Measurements from ENCODE around the gene U2AF1L4. TPM values are rescaled to one million over a fixed set of nuclear protein-coding genes. Genes with fewer than 3 reads are reported as not detected.

U2AF1L4 gene
- total and polyA plus RNA-seq, 2 of the 4 experiments (the other 2 are of a cell fraction): 6.1 to 15.0 TPM

DNA sequence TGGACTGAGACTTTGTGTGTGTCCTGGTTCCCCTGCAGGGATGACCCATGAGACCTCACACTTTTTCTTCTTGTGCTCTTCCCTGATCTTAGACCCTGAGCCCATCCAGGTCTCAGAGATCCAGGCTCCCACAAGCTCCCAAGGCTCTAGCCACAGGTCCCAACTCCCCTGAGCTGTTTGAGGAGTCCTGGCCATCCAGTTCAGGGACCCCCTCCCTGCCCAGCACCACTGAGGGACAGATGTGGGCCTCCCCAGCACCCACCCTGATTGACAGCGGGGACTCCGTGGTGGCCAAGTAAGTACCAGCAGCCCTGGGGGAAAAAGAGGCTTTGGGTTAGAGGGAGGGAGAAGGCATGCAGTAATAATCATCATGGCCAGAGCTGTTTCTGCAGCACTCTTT, 14.5 kb upstream of the U2AF1L4 start:
- no peak overlapping the region for H2AK5ac ChIP-seq (ENCODE audit: low read depth, low read length)
- DNase-seq (no peak), ATAC-seq (ENCODE audit: low read depth) (no peak)
- no peaks in the 10 kb centered on the region for H3K27me3 ChIP-seq (ENCODE audit: control insufficient read depth, insufficient read depth, low read length)
- no peak overlapping the region for H2AFZ ChIP-seq (replicated peaks; ENCODE audit: low read length, poor library complexity)
- no peak overlapping the region for H2BK20ac ChIP-seq (ENCODE audit: low read depth, low read length)
- H3K56ac ChIP-seq (ENCODE audit: extremely low read depth, insufficient read depth, low read length): no peak overlapping the region
- no peak for TF ChIP-seq FOS (IDR thresholded peaks at IDR 0.05; ENCODE audit: low read depth, low read length)
- TF ChIP-seq CHD1 (IDR thresholded peaks at IDR 0.05; ENCODE audit: low read depth, low read length): no peak
- TF ChIP-seq MAZ (IDR thresholded peaks at IDR 0.05; ENCODE audit: borderline replicate concordance, low read depth, low read length): no peak
- TF ChIP-seq MXI1 (IDR thresholded peaks at IDR 0.05; ENCODE audit: borderline replicate concordance, low read depth, low read length): no peak
- no peak for TF ChIP-seq SMC3 (IDR thresholded peaks at IDR 0.05; ENCODE audit: low read depth, low read length)
- TF ChIP-seq RFX5 (IDR thresholded peaks at IDR 0.05; ENCODE audit: low read depth, low read length): no peak
- TF ChIP-seq, protein P1, sequence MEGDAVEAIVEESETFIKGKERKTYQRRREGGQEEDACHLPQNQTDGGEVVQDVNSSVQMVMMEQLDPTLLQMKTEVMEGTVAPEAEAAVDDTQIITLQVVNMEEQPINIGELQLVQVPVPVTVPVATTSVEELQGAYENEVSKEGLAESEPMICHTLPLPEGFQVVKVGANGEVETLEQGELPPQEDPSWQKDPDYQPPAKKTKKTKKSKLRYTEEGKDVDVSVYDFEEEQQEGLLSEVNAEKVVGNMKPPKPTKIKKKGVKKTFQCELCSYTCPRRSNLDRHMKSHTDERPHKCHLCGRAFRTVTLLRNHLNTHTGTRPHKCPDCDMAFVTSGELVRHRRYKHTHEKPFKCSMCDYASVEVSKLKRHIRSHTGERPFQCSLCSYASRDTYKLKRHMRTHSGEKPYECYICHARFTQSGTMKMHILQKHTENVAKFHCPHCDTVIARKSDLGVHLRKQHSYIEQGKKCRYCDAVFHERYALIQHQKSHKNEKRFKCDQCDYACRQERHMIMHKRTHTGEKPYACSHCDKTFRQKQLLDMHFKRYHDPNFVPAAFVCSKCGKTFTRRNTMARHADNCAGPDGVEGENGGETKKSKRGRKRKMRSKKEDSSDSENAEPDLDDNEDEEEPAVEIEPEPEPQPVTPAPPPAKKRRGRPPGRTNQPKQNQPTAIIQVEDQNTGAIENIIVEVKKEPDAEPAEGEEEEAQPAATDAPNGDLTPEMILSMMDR (conservative IDR thresholded peaks at IDR 0.05; ENCODE audit: low read depth, low read length): no peak
- TF ChIP-seq BHLHE40 (IDR thresholded peaks at IDR 0.05; ENCODE audit: low read depth, low read length): no peak
- TF ChIP-seq, protein P2, sequence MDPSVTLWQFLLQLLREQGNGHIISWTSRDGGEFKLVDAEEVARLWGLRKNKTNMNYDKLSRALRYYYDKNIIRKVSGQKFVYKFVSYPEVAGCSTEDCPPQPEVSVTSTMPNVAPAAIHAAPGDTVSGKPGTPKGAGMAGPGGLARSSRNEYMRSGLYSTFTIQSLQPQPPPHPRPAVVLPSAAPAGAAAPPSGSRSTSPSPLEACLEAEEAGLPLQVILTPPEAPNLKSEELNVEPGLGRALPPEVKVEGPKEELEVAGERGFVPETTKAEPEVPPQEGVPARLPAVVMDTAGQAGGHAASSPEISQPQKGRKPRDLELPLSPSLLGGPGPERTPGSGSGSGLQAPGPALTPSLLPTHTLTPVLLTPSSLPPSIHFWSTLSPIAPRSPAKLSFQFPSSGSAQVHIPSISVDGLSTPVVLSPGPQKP (IDR thresholded peaks at IDR 0.05; ENCODE audit: borderline replicate concordance, low read depth, low read length): no peak
- no peak for TF ChIP-seq CEBPB (IDR thresholded peaks at IDR 0.05; ENCODE audit: low read depth, low read length)
- TF ChIP-seq, protein P3, sequence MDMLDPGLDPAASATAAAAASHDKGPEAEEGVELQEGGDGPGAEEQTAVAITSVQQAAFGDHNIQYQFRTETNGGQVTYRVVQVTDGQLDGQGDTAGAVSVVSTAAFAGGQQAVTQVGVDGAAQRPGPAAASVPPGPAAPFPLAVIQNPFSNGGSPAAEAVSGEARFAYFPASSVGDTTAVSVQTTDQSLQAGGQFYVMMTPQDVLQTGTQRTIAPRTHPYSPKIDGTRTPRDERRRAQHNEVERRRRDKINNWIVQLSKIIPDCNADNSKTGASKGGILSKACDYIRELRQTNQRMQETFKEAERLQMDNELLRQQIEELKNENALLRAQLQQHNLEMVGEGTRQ (IDR thresholded peaks at IDR 0.05; ENCODE audit: low read depth, low read length): no peak
- TF ChIP-seq MAFK (IDR thresholded peaks at IDR 0.05; ENCODE audit: low read depth, low read length): no peak
- TF ChIP-seq NFE2L2 (IDR thresholded peaks at IDR 0.05; ENCODE audit: low read depth, low read length): no peak
- no peak for TF ChIP-seq RCOR1 (IDR thresholded peaks at IDR 0.05; ENCODE audit: insufficient replicate concordance, low read length)
- no peak for TF ChIP-seq POLR2A (IDR thresholded peaks at IDR 0.05; ENCODE audit: low read depth, low read length)
- TF ChIP-seq RAD21 (IDR thresholded peaks at IDR 0.05; ENCODE audit: low read length): no peak
- no peak overlapping the region for H4K91ac ChIP-seq (ENCODE audit: insufficient read depth, low read depth, low read length)
- in situ Hi-C loops (cut with MboI; ENCODE audit: low sequenced_read_pairs): no loop called here
- H3K4me3 ChIP-seq (ENCODE audit: insufficient read depth, low read depth, low read length): no peak overlapping the region
- no peak overlapping the region for H2BK5ac ChIP-seq (ENCODE audit: low read depth, low read length, poor library complexity, severe bottlenecking)
- WGBS, 2 experiments (ENCODE audit: extremely low coverage in 2 of 2, insufficient read length in 1 of 2): no CpG with 5 or more reads among the region's 2 CpGs
- H3K79me1 ChIP-seq (ENCODE audit: low read depth in 1 of 2, low read length in 2 of 2): peaks cover 34 to 47% of the 10 kb centered on the region in 2 experiments
- CTCF ChIA-PET: no interaction called here
- H4K8ac ChIP-seq (ENCODE audit: low read depth in 2 of 2, low read length in 2 of 2): no peak overlapping the region
- H3K4ac ChIP-seq (ENCODE audit: low read depth, low read length): no peak overlapping the region
- peak overlapping the region; percentile 63 for H2AK9ac ChIP-seq (replicated peaks; ENCODE audit: low read depth, low read length, poor library complexity)
- intact Hi-C loops (cut with micrococcal nuclease): loop anchor here (2.0 to 5.0 kb wide), 2 partner anchors 15 to 173 kb away; partner anchors contain the start of gene ARHGAP33
- H3K14ac ChIP-seq (replicated peaks; ENCODE audit: low read depth, low read length): no peak overlapping the region
- dilution Hi-C loops (cut with HindIII; ENCODE audit: low sequenced_read_pairs, unreplicated experiment): no loop called here
- H3K27ac ChIP-seq (ENCODE audit: insufficient read depth, low read length): no peak overlapping the region
- no peaks in the 10 kb centered on the region for H3K9me3 ChIP-seq (ENCODE audit: control insufficient read depth, insufficient read depth, low read length)
- peaks cover 6% of the 10 kb centered on the region; the same call in 1 of the 2 replicates for H4K20me1 ChIP-seq (ENCODE audit: insufficient read depth, low read length)
- no peak overlapping the region for H4K5ac ChIP-seq (ENCODE audit: low read depth, low read length)
- no peak overlapping the region for H3K9ac ChIP-seq (ENCODE audit: low read depth, low read length)
- no TSS peak for BruUV-seq (replicated peaks)
- H3K4me1 ChIP-seq (ENCODE audit: control insufficient read depth, insufficient read depth, low read length): peaks cover 13% of the 10 kb centered on the region
- peaks cover 20% of the 10 kb centered on the region; the same call in 1 of the 2 replicates for H3K9me1 ChIP-seq (ENCODE audit: insufficient read depth, low read length)
- no peak overlapping the region for H2BK15ac ChIP-seq (ENCODE audit: low read depth, low read length)
- POLR2A ChIA-PET (ENCODE audit: unreplicated experiment): no interaction called here
- H3K4me2 ChIP-seq (ENCODE audit: low read depth, low read length): no peak overlapping the region
- H3K23ac ChIP-seq (ENCODE audit: low read depth, low read length): no peak overlapping the region
- no peak overlapping the region for H2BK120ac ChIP-seq (ENCODE audit: low read depth, low read length)
- peaks cover 17% of the 10 kb centered on the region for H3K36me3 ChIP-seq (ENCODE audit: control insufficient read depth, insufficient read depth, low read length)
- H3K18ac ChIP-seq (ENCODE audit: low read depth, low read length): no peak overlapping the region
